Mesendoderm (in vitro differentiated cells): ENCODE data around the gene HSPA1L.

Experiments used
- DNase-seq: peaks from one replicate; pipeline ENCODE4 v3.0.0; 2013
- H2AK5ac ChIP-seq: 2 replicates; pipeline ENCODE4 v1.6.1; 2013; ENCODE audit warnings: low read length, inconsistent platforms
- H2BK120ac ChIP-seq: 2 replicates; pipeline ENCODE4 v1.6.1; 2013; ENCODE audit warnings: low read depth, mild to moderate bottlenecking, low read length, moderate library complexity, mixed read lengths
- H2BK15ac ChIP-seq: replicated peaks from 2 replicates; pipeline ENCODE4 v1.6.1; 2013; ENCODE audit warnings: low read depth, mild to moderate bottlenecking, moderate library complexity
- H2BK5ac ChIP-seq: 2 replicates; pipeline ENCODE4 v1.6.1; 2013; ENCODE audit warnings: low read length, inconsistent platforms
- H3K18ac ChIP-seq: 2 replicates; pipeline ENCODE4 v1.6.1; 2013; ENCODE audit warnings: mild to moderate bottlenecking, low read length, mixed read lengths
- H3K23ac ChIP-seq: one replicate; pipeline ENCODE4 v1.6.1; 2013; ENCODE audit warnings: low read length
- H3K27ac ChIP-seq: 2 replicates; pipeline ENCODE4 v1.5.1; 2013; ENCODE audit warnings: low read depth, mild to moderate bottlenecking, inconsistent platforms, low read length, moderate library complexity
- H3K27me3 ChIP-seq: 2 replicates; pipeline ENCODE4 v1.6.1; 2013; ENCODE audit warnings: low read length, control low read depth, mild to moderate bottlenecking, inconsistent platforms; ENCODE audit not compliant: insufficient read depth, poor library complexity
- H3K36me3 ChIP-seq: 2 replicates; pipeline ENCODE4 v1.6.1; 2013; ENCODE audit warnings: low read length, inconsistent platforms; ENCODE audit not compliant: control insufficient read depth, insufficient read depth
- H3K4ac ChIP-seq: one replicate; pipeline ENCODE4 v1.6.1; 2013; ENCODE audit warnings: low read depth, mild to moderate bottlenecking, low read length, moderate library complexity
- H3K4me1 ChIP-seq: 2 replicates; pipeline ENCODE4 v1.6.1; 2013; ENCODE audit warnings: low read depth, low read length, inconsistent platforms; ENCODE audit not compliant: control insufficient read depth
- H3K4me2 ChIP-seq: 2 replicates; pipeline ENCODE4 v1.6.1; 2013; ENCODE audit warnings: low read length
- H3K4me3 ChIP-seq: 2 replicates; pipeline ENCODE4 v1.5.1; 2013; ENCODE audit warnings: mild to moderate bottlenecking, low read length
- H3K56ac ChIP-seq: one replicate; pipeline ENCODE4 v1.6.1; 2013; ENCODE audit warnings: low read length
- H3K79me1 ChIP-seq: 2 replicates; pipeline ENCODE4 v1.6.1; 2013; ENCODE audit warnings: low read length, inconsistent platforms
- H3K79me2 ChIP-seq: 2 replicates; pipeline ENCODE4 v1.6.1; 2013; ENCODE audit warnings: mild to moderate bottlenecking, low read length; ENCODE audit not compliant: control insufficient read depth, insufficient read depth
- H3K9ac ChIP-seq: 2 replicates; pipeline ENCODE4 v1.6.1; 2013; ENCODE audit warnings: low read length, inconsistent platforms
- H4K5ac ChIP-seq: one replicate; pipeline ENCODE4 v1.6.1; 2013; ENCODE audit warnings: low read length
- H4K8ac ChIP-seq: one replicate; pipeline ENCODE4 v1.6.1; 2013; ENCODE audit warnings: low read depth, mild to moderate bottlenecking, control low read depth, low read length, moderate library complexity
- WGBS: extraction: QIAGEN DNeasy Blood & Tissue Kit; methylation state at CpG from one replicate; pipeline ENCODE4 v1.1.7; 2013; ENCODE audit warnings: low lambda C conversion rate, missing lambda C conversion rate; ENCODE audit not compliant: insufficient coverage; ENCODE audit errors: extremely low coverage; 5-methylcytosine and 5-hydroxymethylcytosine counted together

The HSPA1L gene

GRCh38 chr6:31836047-31836473, 21.0 kb upstream of the HSPA1L start:
- H3K23ac ChIP-seq, result no peak overlapping the region
- peak overlapping the region; percentile 77 for H3K27ac ChIP-seq
- H2AK5ac ChIP-seq, result no peak overlapping the region
- H2BK120ac ChIP-seq, result no peak overlapping the region
- no peak overlapping the region for H3K18ac ChIP-seq
- no peak overlapping the region for H4K8ac ChIP-seq
- H3K9ac ChIP-seq, result peak overlapping the region; percentile 100
- H3K4me2 ChIP-seq, result peak overlapping the region; percentile 97
- peak overlapping the region; percentile 100 for H3K56ac ChIP-seq
- no CpG with 5 or more reads among the region's 14 CpGs for WGBS
- no peak overlapping the region for H2BK5ac ChIP-seq
- no peaks in the 10 kb centered on the region for H3K4me1 ChIP-seq
- H2BK15ac ChIP-seq, result no peak overlapping the region
- peak overlapping the region; percentile 100 for H3K4me3 ChIP-seq
- no peaks in the 10 kb centered on the region for H3K27me3 ChIP-seq
- peaks cover 31% of the 10 kb centered on the region for H3K36me3 ChIP-seq
- peaks cover 9% of the 10 kb centered on the region for H3K79me1 ChIP-seq
- H3K79me2 ChIP-seq, result peaks cover 46% of the 10 kb centered on the region
- no peak for DNase-seq
- no peak overlapping the region for H4K5ac ChIP-seq
- no peak overlapping the region for H3K4ac ChIP-seq

GRCh38 chr6:31834367-31835250, 19.5 kb upstream of the HSPA1L start:
- DNase-seq, result peak; percentile 92
- Histone ChIP-seq H3K79me1 (peaks cover 11% of the 10 kb centered on the region), H2AK5ac (peak overlapping the region; percentile 95), H3K27ac (peak overlapping the region; percentile 91), H2BK15ac (no peak overlapping the region), H3K36me3 (peaks cover 21% of the 10 kb centered on the region), H2BK5ac (peak overlapping the region; percentile 97), H3K4ac (peak overlapping the region; percentile 98), H3K27me3 (no peaks in the 10 kb centered on the region), H3K79me2 (peaks cover 57% of the 10 kb centered on the region), H3K18ac (peak overlapping the region; percentile 78), H3K56ac (peak overlapping the region; percentile 100), H2BK120ac (peak overlapping the region; percentile 30), H3K4me1 (no peaks in the 10 kb centered on the region), H3K4me2 (peak overlapping the region; percentile 93), H3K23ac (peak overlapping the region; percentile 100), H3K4me3 (peak overlapping the region; percentile 100), H4K5ac (no peak overlapping the region), H4K8ac (no peak overlapping the region), H3K9ac (peak overlapping the region; percentile 100)
- WGBS, result no CpG with 5 or more reads among the region's 59 CpGs

- Histone ChIP-seq H3K56ac (peak overlapping the region; percentile 17), H3K36me3 (peaks cover 1% of the 10 kb centered on the region), H3K27ac (no peak overlapping the region), H3K4me3 (no peak overlapping the region), H3K23ac (no peak overlapping the region), H3K4ac (no peak overlapping the region), H2BK5ac (no peak overlapping the region), H3K27me3 (no peaks in the 10 kb centered on the region), H3K4me1 (peaks cover under 1% of the 10 kb centered on the region), H3K79me1 (peaks cover 2% of the 10 kb centered on the region), H2BK120ac (no peak overlapping the region), H2AK5ac (no peak overlapping the region), H2BK15ac (no peak overlapping the region), H3K79me2 (peaks cover 31% of the 10 kb centered on the region), H4K5ac (no peak overlapping the region), H4K8ac (no peak overlapping the region), H3K18ac (no peak overlapping the region), H3K9ac (peak overlapping the region; percentile 92), H3K4me2 (no peak overlapping the region)
- no peak for DNase-seq
- no CpG with 5 or more reads among the region's 15 CpGs for WGBS
Observed at GRCh38 chr6:31831350-31832215, 16.5 kb upstream of the HSPA1L start.

- Histone ChIP-seq H2BK5ac (no peak overlapping the region), H3K27ac (no peak overlapping the region), H3K36me3 (no peaks in the 10 kb centered on the region), H3K4me3 (peak overlapping the region; percentile 32), H3K79me2 (peaks cover 24% of the 10 kb centered on the region), H3K4me2 (peak overlapping the region; percentile 23), H3K56ac (peak overlapping the region; percentile 89), H4K5ac (no peak overlapping the region), H4K8ac (no peak overlapping the region), H2BK120ac (no peak overlapping the region), H3K23ac (no peak overlapping the region), H3K79me1 (peaks cover 2% of the 10 kb centered on the region), H3K4ac (no peak overlapping the region), H3K18ac (no peak overlapping the region), H3K9ac (peak overlapping the region; percentile 92), H3K27me3 (no peaks in the 10 kb centered on the region), H2AK5ac (no peak overlapping the region), H3K4me1 (peaks cover 2% of the 10 kb centered on the region), H2BK15ac (no peak overlapping the region)
- WGBS, result no CpG with 5 or more reads among the region's 6 CpGs
- no peak for DNase-seq
Observed at GRCh38 chr6:31830886-31831335, 15.8 kb upstream of the HSPA1L start.

DNA sequence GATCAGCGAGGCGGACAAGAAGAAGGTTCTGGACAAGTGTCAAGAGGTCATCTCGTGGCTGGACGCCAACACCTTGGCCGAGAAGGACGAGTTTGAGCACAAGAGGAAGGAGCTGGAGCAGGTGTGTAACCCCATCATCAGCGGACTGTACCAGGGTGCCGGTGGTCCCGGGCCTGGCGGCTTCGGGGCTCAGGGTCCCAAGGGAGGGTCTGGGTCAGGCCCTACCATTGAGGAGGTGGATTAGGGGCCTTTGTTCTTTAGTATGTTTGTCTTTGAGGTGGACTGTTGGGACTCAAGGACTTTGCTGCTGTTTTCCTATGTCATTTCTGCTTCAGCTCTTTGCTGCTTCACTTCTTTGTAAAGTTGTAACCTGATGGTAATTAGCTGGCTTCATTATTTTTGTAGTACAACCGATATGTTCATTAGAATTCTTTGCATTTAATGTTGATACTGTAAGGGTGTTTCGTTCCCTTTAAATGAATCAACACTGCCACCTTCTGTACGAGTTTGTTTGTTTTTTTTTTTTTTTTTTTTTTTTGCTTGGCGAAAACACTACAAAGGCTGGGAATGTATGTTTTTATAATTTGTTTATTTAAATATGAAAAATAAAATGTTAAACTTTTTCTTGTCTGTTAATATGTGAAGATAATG, 14.7 kb upstream of the HSPA1L start:
- DNase-seq, result no peak
- peaks cover 2% of the 10 kb centered on the region for H3K79me1 ChIP-seq
- H3K36me3 ChIP-seq, result no peaks in the 10 kb centered on the region
- no CpG with 5 or more reads among the region's 15 CpGs for WGBS
- peak overlapping the region; percentile 92 for H3K4me2 ChIP-seq
- H2BK15ac ChIP-seq, result no peak overlapping the region
- H3K4me1 ChIP-seq, result peaks cover 7% of the 10 kb centered on the region
- peak overlapping the region; percentile 83 for H3K4me3 ChIP-seq
- H3K27me3 ChIP-seq, result no peaks in the 10 kb centered on the region
- H3K56ac ChIP-seq, result peak overlapping the region; percentile 81
- no peak overlapping the region for H3K18ac ChIP-seq
- no peak overlapping the region for H4K5ac ChIP-seq
- peaks cover 13% of the 10 kb centered on the region for H3K79me2 ChIP-seq
- H2BK120ac ChIP-seq, result no peak overlapping the region
- H3K9ac ChIP-seq, result peak overlapping the region; percentile 92
- H3K4ac ChIP-seq, result no peak overlapping the region
- H2BK5ac ChIP-seq, result no peak overlapping the region
- H4K8ac ChIP-seq, result no peak overlapping the region
- H2AK5ac ChIP-seq, result no peak overlapping the region
- no peak overlapping the region for H3K27ac ChIP-seq
- H3K23ac ChIP-seq, result no peak overlapping the region
